GM19193 (cell line): Measurements from ENCODE around the gene ERBIN.

Experiments
- POLR2A ChIP-seq: IDR thresholded peaks from 4 replicates; pipeline ENCODE4 v1.6.1; 2011; ENCODE audit not compliant: insufficient read depth, insufficient read length; ENCODE audit errors: extremely low read depth

The ERBIN gene

GRCh38 chr5:65938256-65938655, 11.9 kb downstream of the ERBIN start:
- TF ChIP-seq POLR2A = no peak

GRCh38 chr5:65943771-65944170, 17.4 kb downstream of the ERBIN start:
- TF ChIP-seq POLR2A = no peak

GRCh38 chr5:65946198-65946745, 19.9 kb downstream of the ERBIN start:
- TF ChIP-seq POLR2A = no peak

- no peak for TF ChIP-seq POLR2A
Measured at GRCh38 chr5:65948115-65948747, 21.9 kb downstream of the ERBIN start.

GRCh38 chr5:65951330-65951729, 25.0 kb downstream of the ERBIN start:
- TF ChIP-seq POLR2A = no peak

GRCh38 chr5:65952259-65952658, 25.9 kb downstream of the ERBIN start:
- TF ChIP-seq POLR2A = no peak

- no peak for TF ChIP-seq POLR2A
Measured at GRCh38 chr5:65954200-65954599, 27.8 kb downstream of the ERBIN start.

GRCh38 chr5:65955746-65956145, 29.4 kb downstream of the ERBIN start:
- no peak for TF ChIP-seq POLR2A

- TF ChIP-seq POLR2A = no peak
Measured at GRCh38 chr5:65961633-65962032, 35.3 kb downstream of the ERBIN start.

GRCh38 chr5:65967288-65968066, 41.1 kb downstream of the ERBIN start:
- no peak for TF ChIP-seq POLR2A

GRCh38 chr5:65969539-65970393, 43.4 kb downstream of the ERBIN start:
- no peak for TF ChIP-seq POLR2A

GRCh38 chr5:65970481-65971367, 44.3 kb downstream of the ERBIN start:
- no peak for TF ChIP-seq POLR2A

- TF ChIP-seq POLR2A = no peak
Measured at GRCh38 chr5:65971643-65972042, 45.3 kb downstream of the ERBIN start.

- TF ChIP-seq POLR2A = no peak
Measured at GRCh38 chr5:65978251-65978650, 51.9 kb downstream of the ERBIN start.
